ENCODE data around the gene HSD17B3. TPM values are rescaled to one million over a fixed set of nuclear protein-coding genes. Genes with fewer than 3 reads are reported as not detected.
A peak's percentile ranks its signal among the peaks of the same experiment; 100 is the strongest.

HSD17B3 gene
- polyA plus RNA-seq, 1 donor (not counting 4 experiments of a cell fraction or from before 2014, with no cell fraction given): 0.17 TPM

DNA sequence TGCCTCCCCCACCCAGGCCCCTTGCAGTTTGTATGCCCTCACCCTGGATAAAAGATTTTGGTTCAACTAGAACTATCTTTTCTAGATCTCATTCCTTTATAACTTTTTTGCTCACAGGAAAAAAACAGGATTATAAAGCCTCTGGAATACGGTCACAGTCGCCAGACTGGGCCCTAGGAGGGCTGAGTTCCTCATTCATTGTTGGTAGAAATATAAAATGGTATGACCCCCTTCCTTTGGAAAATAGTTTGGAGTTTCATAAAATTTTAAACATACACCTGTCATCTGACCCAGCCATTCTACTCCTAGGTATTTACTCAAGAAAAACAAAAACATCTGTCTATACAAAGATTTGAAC lies 82.1 kb downstream of the HSD17B3 start:
- Histone ChIP-seq H3K27me3 (ENCODE audit: control insufficient read depth, extremely low read depth, insufficient read depth, low read length) (peaks cover 59% of the 10 kb centered on the region), H3K27ac (ENCODE audit: control insufficient read depth, insufficient read depth, low read length) (no peak overlapping the region), H3K9ac (ENCODE audit: control insufficient read depth, extremely low read depth, insufficient read depth, low read length) (no peak overlapping the region), H2AFZ (ENCODE audit: control insufficient read depth, low read length) (no peak overlapping the region), H4K20me1 (ENCODE audit: control insufficient read depth, extremely low read depth, insufficient read depth, low read length) (no peaks in the 10 kb centered on the region), H3K4me1 (ENCODE audit: control insufficient read depth, extremely low read depth, insufficient read depth, low read length) (peaks cover 3% of the 10 kb centered on the region), H3K79me2 (ENCODE audit: control insufficient read depth, insufficient read depth, low read length) (no peaks in the 10 kb centered on the region), H3K36me3 (ENCODE audit: control insufficient read depth in 2 of 2, extremely low read depth in 1 of 2, insufficient read depth in 2 of 2, low read length in 2 of 2) (no peaks in the 10 kb centered on the region), H3K4me2 (ENCODE audit: control insufficient read depth, extremely low read depth, insufficient read depth, low read depth, low read length) (no peak overlapping the region), H3K9me3 (ENCODE audit: control insufficient read depth, low read depth, low read length) (no peaks in the 10 kb centered on the region), H3K9me1 (ENCODE audit: control insufficient read depth, extremely low read depth, insufficient read depth, low read length) (no peaks in the 10 kb centered on the region), H3K4me3 (ENCODE audit: control insufficient read depth in 2 of 3, extremely low read depth in 1 of 3, insufficient read depth in 2 of 3, low read depth in 1 of 3, low read length in 3 of 3) (no peak overlapping the region)
- DNase-seq (ENCODE audit: low read depth, low spot score) (no peak), FAIRE-seq (no peak)
- dilution Hi-C loops (cut with MboI; ENCODE audit: extremely low pct_ligation_motif_present, low sequenced_read_pairs): no loop called here
- no peak for TF ChIP-seq EZH2 (IDR thresholded peaks at IDR 0.05; ENCODE audit: low read length)
- TF ChIP-seq, protein P1, sequence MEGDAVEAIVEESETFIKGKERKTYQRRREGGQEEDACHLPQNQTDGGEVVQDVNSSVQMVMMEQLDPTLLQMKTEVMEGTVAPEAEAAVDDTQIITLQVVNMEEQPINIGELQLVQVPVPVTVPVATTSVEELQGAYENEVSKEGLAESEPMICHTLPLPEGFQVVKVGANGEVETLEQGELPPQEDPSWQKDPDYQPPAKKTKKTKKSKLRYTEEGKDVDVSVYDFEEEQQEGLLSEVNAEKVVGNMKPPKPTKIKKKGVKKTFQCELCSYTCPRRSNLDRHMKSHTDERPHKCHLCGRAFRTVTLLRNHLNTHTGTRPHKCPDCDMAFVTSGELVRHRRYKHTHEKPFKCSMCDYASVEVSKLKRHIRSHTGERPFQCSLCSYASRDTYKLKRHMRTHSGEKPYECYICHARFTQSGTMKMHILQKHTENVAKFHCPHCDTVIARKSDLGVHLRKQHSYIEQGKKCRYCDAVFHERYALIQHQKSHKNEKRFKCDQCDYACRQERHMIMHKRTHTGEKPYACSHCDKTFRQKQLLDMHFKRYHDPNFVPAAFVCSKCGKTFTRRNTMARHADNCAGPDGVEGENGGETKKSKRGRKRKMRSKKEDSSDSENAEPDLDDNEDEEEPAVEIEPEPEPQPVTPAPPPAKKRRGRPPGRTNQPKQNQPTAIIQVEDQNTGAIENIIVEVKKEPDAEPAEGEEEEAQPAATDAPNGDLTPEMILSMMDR (optimal IDR thresholded peaks at IDR 0.05 in 1 of 3, IDR thresholded peaks at IDR 0.05 in 1 of 3, conservative IDR thresholded peaks at IDR 0.05 in 1 of 3; ENCODE audit: extremely low read depth in 1 of 3, insufficient read depth in 2 of 3, low read length in 3 of 3): no peak

DNA sequence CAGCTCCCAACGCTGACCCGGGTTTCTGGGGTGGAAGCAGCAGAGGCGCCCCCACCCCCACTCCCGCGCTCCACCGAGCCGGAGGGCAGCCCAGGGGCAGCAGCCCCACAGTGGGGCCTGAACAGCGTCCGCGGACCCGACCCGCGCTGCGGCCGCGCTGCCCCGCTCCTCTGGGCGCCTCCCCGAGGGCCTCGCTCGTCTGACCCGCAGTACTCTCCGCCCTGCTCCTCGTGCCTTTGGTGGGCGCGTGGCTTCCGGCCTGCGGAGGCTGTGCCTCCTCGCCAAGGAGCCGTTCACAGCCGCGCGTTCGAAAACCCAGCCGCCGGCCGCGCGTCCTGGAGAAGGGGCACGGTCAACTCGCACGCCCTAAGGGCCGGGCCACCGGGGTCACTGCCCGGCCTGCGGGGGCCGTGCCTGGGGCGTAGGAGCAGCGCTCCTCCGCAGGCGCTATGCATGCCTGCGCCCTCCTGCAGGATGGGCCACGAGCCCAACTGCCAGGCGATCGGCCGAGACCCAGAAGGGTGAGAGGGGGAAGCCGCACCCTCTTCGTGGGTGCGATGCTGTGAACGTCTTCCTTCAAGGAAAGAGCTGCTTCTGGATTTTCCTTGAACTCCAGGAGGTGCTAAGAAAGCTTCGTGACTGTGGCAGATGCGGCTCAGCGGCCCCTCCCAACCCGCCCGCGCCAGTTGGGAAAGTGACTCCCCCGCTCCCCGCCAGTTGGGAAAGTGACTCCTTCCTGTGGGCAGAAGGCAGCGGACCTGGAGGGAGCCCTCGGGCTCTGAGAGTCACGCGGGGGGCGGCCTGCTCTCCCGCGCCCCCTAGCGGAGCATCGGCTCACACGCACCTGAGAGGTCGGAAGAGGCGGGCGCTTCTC lies 82.7 kb downstream of the HSD17B3 start:
- H3K4me2 ChIP-seq (ENCODE audit: control insufficient read depth, extremely low read depth, insufficient read depth, low read depth, low read length): no peak overlapping the region
- H3K4me3 ChIP-seq (ENCODE audit: control insufficient read depth in 2 of 3, extremely low read depth in 1 of 3, insufficient read depth in 2 of 3, low read depth in 1 of 3, low read length in 3 of 3): no peak overlapping the region
- dilution Hi-C loops (cut with MboI; ENCODE audit: extremely low pct_ligation_motif_present, low sequenced_read_pairs): no loop called here
- no peak overlapping the region for H3K9ac ChIP-seq (ENCODE audit: control insufficient read depth, extremely low read depth, insufficient read depth, low read length)
- H3K9me3 ChIP-seq (ENCODE audit: control insufficient read depth, low read depth, low read length): no peaks in the 10 kb centered on the region
- H4K20me1 ChIP-seq (ENCODE audit: control insufficient read depth, extremely low read depth, insufficient read depth, low read length): no peaks in the 10 kb centered on the region
- no peaks in the 10 kb centered on the region for H3K36me3 ChIP-seq (ENCODE audit: control insufficient read depth in 2 of 2, extremely low read depth in 1 of 2, insufficient read depth in 2 of 2, low read length in 2 of 2)
- H3K27me3 ChIP-seq (ENCODE audit: control insufficient read depth, extremely low read depth, insufficient read depth, low read length): peaks cover 65% of the 10 kb centered on the region
- DNase-seq (ENCODE audit: low read depth, low spot score) (no peak), FAIRE-seq (no peak)
- H3K27ac ChIP-seq (ENCODE audit: control insufficient read depth, insufficient read depth, low read length): no peak overlapping the region
- no peaks in the 10 kb centered on the region for H3K79me2 ChIP-seq (ENCODE audit: control insufficient read depth, insufficient read depth, low read length)
- peaks cover 3% of the 10 kb centered on the region for H3K4me1 ChIP-seq (ENCODE audit: control insufficient read depth, extremely low read depth, insufficient read depth, low read length)
- no peaks in the 10 kb centered on the region for H3K9me1 ChIP-seq (ENCODE audit: control insufficient read depth, extremely low read depth, insufficient read depth, low read length)
- TF ChIP-seq, protein P1 (optimal IDR thresholded peaks at IDR 0.05 in 1 of 3, IDR thresholded peaks at IDR 0.05 in 1 of 3, conservative IDR thresholded peaks at IDR 0.05 in 1 of 3; ENCODE audit: extremely low read depth in 1 of 3, insufficient read depth in 2 of 3, low read length in 3 of 3): peak in 2 of 3 experiments; percentile 63 to 74
- no peak for TF ChIP-seq EZH2 (IDR thresholded peaks at IDR 0.05; ENCODE audit: low read length)
- H2AFZ ChIP-seq (ENCODE audit: control insufficient read depth, low read length): no peak overlapping the region
